Measurements from ENCODE around the gene GMEB2.
"Not testable (repeated sequence)": the region's sequence is repeated elsewhere in the genome, so short reads cannot be mapped to it uniquely, and the experiment has no call there.

Gene GMEB2

GRCh38 chr20:63562461-63563224 is 64.3 kb downstream of the GMEB2 start:
- no peak for TF ChIP-seq CTCF (IDR thresholded peaks at IDR 0.05; ENCODE audit: insufficient read depth, low read depth, low read length, missing control alignments)
- DNase-seq (ENCODE audit: low read depth) = no peak
- H3K4me3 ChIP-seq (ENCODE audit: low read length) = no peak overlapping the region

- TF ChIP-seq CTCF (IDR thresholded peaks at IDR 0.05; ENCODE audit: insufficient read depth, low read depth, low read length, missing control alignments) = no peak
- DNase-seq (ENCODE audit: low read depth) = no peak
- H3K4me3 ChIP-seq (ENCODE audit: low read length) = no peak overlapping the region
Observed at GRCh38 chr20:63561624-63562396, 65.1 kb downstream of the GMEB2 start.

GRCh38 chr20:63560856-63561609 is 65.9 kb downstream of the GMEB2 start:
- no peak for TF ChIP-seq CTCF (IDR thresholded peaks at IDR 0.05; ENCODE audit: insufficient read depth, low read depth, low read length, missing control alignments)
- no peak overlapping the region for H3K4me3 ChIP-seq (ENCODE audit: low read length)
- DNase-seq (ENCODE audit: low read depth) = no peak

GRCh38 chr20:63560333-63560805 is 66.5 kb downstream of the GMEB2 start:
- no peak overlapping the region for H3K4me3 ChIP-seq (ENCODE audit: low read length)
- DNase-seq (ENCODE audit: low read depth) = no peak
- no peak for TF ChIP-seq CTCF (IDR thresholded peaks at IDR 0.05; ENCODE audit: insufficient read depth, low read depth, low read length, missing control alignments)

GRCh38 chr20:63559485-63560332 is 67.2 kb downstream of the GMEB2 start:
- H3K4me3 ChIP-seq (ENCODE audit: low read length); DNase-seq (ENCODE audit: low read depth): not testable (repeated sequence)

GRCh38 chr20:63558804-63559484 is 68.0 kb downstream of the GMEB2 start:
- H3K4me3 ChIP-seq (ENCODE audit: low read length) = no peak overlapping the region
- DNase-seq (ENCODE audit: low read depth) = no peak
- TF ChIP-seq CTCF (IDR thresholded peaks at IDR 0.05; ENCODE audit: insufficient read depth, low read depth, low read length, missing control alignments) = no peak
